ENCODE measurements around the gene LBH. TPM values are rescaled to one million over a fixed set of nuclear protein-coding genes. Genes with fewer than 3 reads are reported as not detected.

LBH gene
- total RNA-seq, 1 donor from 2014 or later: 83.7 TPM

DNA sequence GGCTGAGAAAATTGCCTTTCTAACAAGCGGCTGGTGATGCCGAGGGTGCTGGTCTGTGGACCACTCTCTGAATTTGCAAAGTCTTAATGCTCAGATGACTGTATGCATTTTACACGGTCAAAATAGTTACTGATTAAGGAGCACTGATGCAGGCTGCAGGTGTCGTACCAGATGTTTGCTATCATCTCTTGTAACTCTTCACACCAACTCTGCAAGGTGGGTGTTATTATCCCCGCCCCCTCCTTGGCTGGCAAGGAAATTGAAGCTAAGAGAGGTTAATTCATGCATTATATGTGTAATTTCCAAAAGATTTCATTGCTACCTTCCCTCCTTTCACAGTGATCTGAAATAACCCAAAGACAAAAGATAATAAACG lies 13.0 kb upstream of the LBH start:
- Histone ChIP-seq H3K36me3 (ENCODE audit: control insufficient read depth, insufficient read depth, low read length) (no peaks in the 10 kb centered on the region), H3K27me3 (ENCODE audit: control insufficient read depth, insufficient read depth, low read length) (no peaks in the 10 kb centered on the region), H3K4me3 (ENCODE audit: low read depth, low read length) (no peak overlapping the region)
- TF ChIP-seq CTCF (IDR thresholded peaks at IDR 0.05; ENCODE audit: insufficient read depth, low read length, poor library complexity, severe bottlenecking): no peak
- DNase-seq (ENCODE audit: low read depth): no peak

DNA sequence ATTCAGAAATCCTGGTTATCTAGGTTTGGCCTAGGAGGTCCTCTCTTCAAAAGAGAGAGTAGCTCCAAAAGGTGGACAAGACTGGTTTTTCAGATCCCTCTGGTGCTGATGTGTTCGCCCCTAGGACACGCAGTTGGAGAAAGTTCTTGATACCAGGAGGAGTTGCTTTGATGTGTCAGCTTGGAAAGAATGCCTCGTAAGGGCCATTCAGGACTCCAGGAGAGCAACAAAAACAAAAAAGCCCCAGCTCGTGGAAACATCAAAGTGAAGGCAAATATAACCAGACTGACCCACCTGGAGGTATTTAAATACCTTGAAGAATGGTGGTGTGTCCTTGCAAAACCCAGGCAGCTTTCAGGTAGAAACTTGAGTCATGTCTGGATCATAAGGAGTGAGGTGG lies 12.5 kb upstream of the LBH start:
- no peak for TF ChIP-seq CTCF (IDR thresholded peaks at IDR 0.05; ENCODE audit: insufficient read depth, low read length, poor library complexity, severe bottlenecking)
- no peak overlapping the region for H3K4me3 ChIP-seq (ENCODE audit: low read depth, low read length)
- no peaks in the 10 kb centered on the region for H3K27me3 ChIP-seq (ENCODE audit: control insufficient read depth, insufficient read depth, low read length)
- DNase-seq (ENCODE audit: low read depth): no peak
- no peaks in the 10 kb centered on the region for H3K36me3 ChIP-seq (ENCODE audit: control insufficient read depth, insufficient read depth, low read length)

GRCh38 chr2:30219886-30220875 lies 11.2 kb upstream of the LBH start:
- Histone ChIP-seq H3K36me3 (ENCODE audit: control insufficient read depth, insufficient read depth, low read length) (no peaks in the 10 kb centered on the region), H3K27me3 (ENCODE audit: control insufficient read depth, insufficient read depth, low read length) (no peaks in the 10 kb centered on the region), H3K4me3 (ENCODE audit: low read depth, low read length) (no peak overlapping the region)
- no peak for TF ChIP-seq CTCF (IDR thresholded peaks at IDR 0.05; ENCODE audit: insufficient read depth, low read length, poor library complexity, severe bottlenecking)
- no peak for DNase-seq (ENCODE audit: low read depth)

DNA sequence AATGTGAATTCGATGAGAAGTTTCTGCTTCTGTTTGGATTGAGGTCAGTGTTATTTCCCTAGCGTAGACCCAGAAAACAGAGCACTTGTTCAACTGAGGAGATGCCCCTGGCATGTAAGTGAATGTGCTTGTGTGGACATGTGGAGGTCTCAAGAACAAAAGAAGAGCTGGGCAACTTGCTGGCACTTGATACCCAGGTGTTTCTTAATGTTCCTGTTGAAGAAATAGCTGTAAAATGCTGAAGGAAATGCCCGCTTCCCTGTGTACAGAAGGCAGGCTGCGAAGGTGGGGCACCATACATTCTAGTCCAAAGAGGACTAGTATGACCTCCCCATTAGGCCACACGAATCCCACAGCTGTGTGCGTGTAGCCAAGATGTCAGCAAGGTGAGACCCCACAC lies 9.8 kb upstream of the LBH start:
- TF ChIP-seq CTCF (IDR thresholded peaks at IDR 0.05; ENCODE audit: insufficient read depth, low read length, poor library complexity, severe bottlenecking): no peak
- Histone ChIP-seq H3K36me3 (ENCODE audit: control insufficient read depth, insufficient read depth, low read length) (no peaks in the 10 kb centered on the region), H3K27me3 (ENCODE audit: control insufficient read depth, insufficient read depth, low read length) (no peaks in the 10 kb centered on the region), H3K4me3 (ENCODE audit: low read depth, low read length) (no peak overlapping the region)
- DNase-seq (ENCODE audit: low read depth): no peak

DNA sequence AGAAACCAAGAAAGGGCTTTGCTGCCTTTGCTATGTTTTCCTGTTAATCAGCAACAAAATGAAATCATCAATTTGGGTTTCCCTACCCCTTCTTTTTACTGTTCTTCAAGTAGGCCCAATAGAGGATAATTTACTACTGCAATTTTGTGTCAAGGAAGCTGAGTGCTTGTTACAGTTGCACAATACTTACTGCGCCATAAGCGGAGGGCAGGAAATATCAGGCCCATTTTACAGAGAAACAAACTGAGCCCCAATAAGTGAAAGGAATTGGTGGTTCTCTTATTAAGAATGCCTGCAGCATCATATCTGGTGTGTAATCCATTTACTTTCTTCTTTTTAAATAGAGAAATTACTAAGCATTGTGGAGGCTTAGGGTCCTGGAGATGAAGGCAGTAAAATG lies 9.3 kb upstream of the LBH start:
- H3K27me3 ChIP-seq (ENCODE audit: control insufficient read depth, insufficient read depth, low read length): no peaks in the 10 kb centered on the region
- TF ChIP-seq CTCF (IDR thresholded peaks at IDR 0.05; ENCODE audit: insufficient read depth, low read length, poor library complexity, severe bottlenecking): no peak
- no peak overlapping the region for H3K4me3 ChIP-seq (ENCODE audit: low read depth, low read length)
- no peaks in the 10 kb centered on the region for H3K36me3 ChIP-seq (ENCODE audit: control insufficient read depth, insufficient read depth, low read length)
- DNase-seq (ENCODE audit: low read depth): no peak
